ENCODE results near the gene KIAA1755. TPM values are rescaled to one million over a fixed set of nuclear protein-coding genes. Genes with fewer than 3 reads are reported as not detected.

KIAA1755 gene
- total RNA-seq, 3 donors from 2014 or later = 2.1 to 5.1 (median 4.3) TPM

GRCh38 chr20:38167328-38167850 lies 93.1 kb downstream of the KIAA1755 start:
- Histone ChIP-seq H3K36me3 (no peaks in the 10 kb centered on the region), H3K4me3 (no peak overlapping the region), H3K9me3 (no peaks in the 10 kb centered on the region), H3K27ac (peak overlapping the region in 1 of 2 donors; percentile 59), H3K27me3 (no peaks in the 10 kb centered on the region), H3K4me1 (peaks cover 0 to 6% of the 10 kb centered on the region in 2 donors)
- TF ChIP-seq, protein P1, sequence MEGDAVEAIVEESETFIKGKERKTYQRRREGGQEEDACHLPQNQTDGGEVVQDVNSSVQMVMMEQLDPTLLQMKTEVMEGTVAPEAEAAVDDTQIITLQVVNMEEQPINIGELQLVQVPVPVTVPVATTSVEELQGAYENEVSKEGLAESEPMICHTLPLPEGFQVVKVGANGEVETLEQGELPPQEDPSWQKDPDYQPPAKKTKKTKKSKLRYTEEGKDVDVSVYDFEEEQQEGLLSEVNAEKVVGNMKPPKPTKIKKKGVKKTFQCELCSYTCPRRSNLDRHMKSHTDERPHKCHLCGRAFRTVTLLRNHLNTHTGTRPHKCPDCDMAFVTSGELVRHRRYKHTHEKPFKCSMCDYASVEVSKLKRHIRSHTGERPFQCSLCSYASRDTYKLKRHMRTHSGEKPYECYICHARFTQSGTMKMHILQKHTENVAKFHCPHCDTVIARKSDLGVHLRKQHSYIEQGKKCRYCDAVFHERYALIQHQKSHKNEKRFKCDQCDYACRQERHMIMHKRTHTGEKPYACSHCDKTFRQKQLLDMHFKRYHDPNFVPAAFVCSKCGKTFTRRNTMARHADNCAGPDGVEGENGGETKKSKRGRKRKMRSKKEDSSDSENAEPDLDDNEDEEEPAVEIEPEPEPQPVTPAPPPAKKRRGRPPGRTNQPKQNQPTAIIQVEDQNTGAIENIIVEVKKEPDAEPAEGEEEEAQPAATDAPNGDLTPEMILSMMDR (IDR thresholded peaks at IDR 0.05) = no peak
- no peak for TF ChIP-seq POLR2A (IDR thresholded peaks at IDR 0.05)
- TF ChIP-seq POLR2AphosphoS5 (IDR thresholded peaks at IDR 0.05) = no peak
- DNase-seq (ENCODE audit: low spot score in 2 of 2) = no peak
- intact Hi-C loops (cut with DNase I; ENCODE audit: low total_unique reads) = no loop called here

DNA sequence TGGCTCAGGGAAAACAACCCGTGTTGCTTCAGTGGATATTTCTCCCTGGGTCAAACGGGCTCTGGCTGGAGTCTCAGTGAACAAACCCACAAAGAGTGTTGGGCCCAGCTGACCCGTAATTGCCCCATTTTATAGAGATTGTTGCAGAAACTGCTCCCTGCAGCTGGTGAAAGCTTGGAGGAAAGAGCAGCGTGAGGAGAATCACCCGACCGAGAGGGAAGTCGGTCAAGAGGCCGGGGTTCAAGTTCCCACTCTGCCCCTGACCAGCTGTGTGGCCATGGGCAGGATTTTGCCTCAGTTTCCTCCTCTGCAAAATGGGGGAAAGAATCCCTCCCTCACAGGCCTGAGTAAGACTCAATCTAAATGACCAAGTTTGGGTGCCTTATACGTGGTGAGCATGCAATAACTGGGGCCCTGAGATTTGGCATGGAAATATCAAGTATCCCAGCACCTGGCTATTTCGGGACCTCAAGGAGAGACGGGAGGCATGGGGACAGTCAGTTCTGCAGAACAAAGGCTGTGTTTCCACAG lies 93.8 kb downstream of the KIAA1755 start:
- no peaks in the 10 kb centered on the region for H3K36me3 ChIP-seq
- no peak overlapping the region for H3K4me3 ChIP-seq
- no peak overlapping the region for H3K27ac ChIP-seq
- intact Hi-C loops (cut with DNase I; ENCODE audit: low total_unique reads) = no loop called here
- peaks cover 0 to 6% of the 10 kb centered on the region in 2 donors for H3K4me1 ChIP-seq
- no peaks in the 10 kb centered on the region for H3K9me3 ChIP-seq
- no peaks in the 10 kb centered on the region for H3K27me3 ChIP-seq
- DNase-seq (ENCODE audit: low spot score in 2 of 2) = no peak
- no peak for TF ChIP-seq POLR2AphosphoS5 (IDR thresholded peaks at IDR 0.05)

DNA sequence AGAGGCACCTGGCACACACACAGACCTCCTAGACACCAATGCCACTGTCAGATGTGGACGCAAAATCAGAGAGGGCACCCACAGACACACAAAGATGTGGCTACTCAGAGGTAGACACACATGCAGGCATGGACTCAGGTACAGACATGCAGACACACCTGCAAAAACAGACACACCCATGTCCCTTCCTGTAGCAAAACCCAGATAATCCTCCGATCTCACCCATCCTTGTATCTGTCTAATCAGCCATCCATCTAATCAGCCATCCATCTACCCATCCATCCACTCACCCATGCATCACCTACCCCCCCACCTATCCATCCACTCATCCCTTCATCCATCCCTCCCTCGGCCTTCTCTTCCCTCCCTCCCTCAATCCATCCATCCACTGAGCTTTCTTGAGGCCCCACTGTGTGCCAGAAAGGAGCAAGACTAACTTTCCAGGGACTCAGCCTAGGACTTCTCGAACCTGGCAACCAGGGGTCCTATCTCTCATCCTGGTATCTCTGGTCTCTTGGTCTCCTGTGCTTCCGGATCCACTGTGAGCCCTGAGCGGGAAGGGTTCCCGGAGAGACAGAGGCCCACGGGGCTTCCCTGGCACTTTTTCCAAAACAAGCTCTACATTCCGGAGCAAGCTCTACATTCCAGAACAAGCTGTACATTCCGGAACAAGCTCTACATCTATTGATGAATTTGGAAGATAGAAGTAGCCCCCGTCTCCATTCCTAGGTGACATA lies 94.4 kb downstream of the KIAA1755 start:
- Histone ChIP-seq H3K27me3 (no peaks in the 10 kb centered on the region), H3K36me3 (no peaks in the 10 kb centered on the region), H3K4me1 (peaks cover 0 to 6% of the 10 kb centered on the region in 2 donors), H3K9me3 (no peaks in the 10 kb centered on the region), H3K4me3 (no peak overlapping the region), H3K27ac (no peak overlapping the region)
- no peak for DNase-seq (ENCODE audit: low spot score in 2 of 2)
- no peak for TF ChIP-seq POLR2A (IDR thresholded peaks at IDR 0.05)
- TF ChIP-seq POLR2AphosphoS5 (IDR thresholded peaks at IDR 0.05) = no peak
- TF ChIP-seq, protein P1 (IDR thresholded peaks at IDR 0.05) = no peak
- intact Hi-C loops (cut with DNase I; ENCODE audit: low total_unique reads) = no loop called here

GRCh38 chr20:38165089-38165965 lies 95.2 kb downstream of the KIAA1755 start, which contains the start of gene TGM2:
TSS of gene TGM2 (minus strand) at chr20:38165270. CDS start at chr20:38165198, 72 bp downstream.
- peak within 1 kb of the TSS in 1 of 2 donors; percentile 0 for H3K27ac ChIP-seq
- no peak for DNase-seq (ENCODE audit: low spot score in 2 of 2)
- peak within 1 kb of the TSS; percentile 39 to 60 (median 40) for H3K4me3 ChIP-seq
- TF ChIP-seq, protein P1 (IDR thresholded peaks at IDR 0.05) = peak; percentile 54 to 88 (median 71)
- TF ChIP-seq POLR2AphosphoS5 (IDR thresholded peaks at IDR 0.05) (no peak), POLR2A (IDR thresholded peaks at IDR 0.05) (no peak)
- peaks cover 0 to 6% of the 10 kb centered on the region in 2 donors for H3K4me1 ChIP-seq
- no peaks in the 10 kb centered on the region for H3K9me3 ChIP-seq
- no peaks in the 10 kb centered on the region for H3K27me3 ChIP-seq
- no peaks in the 10 kb centered on the region for H3K36me3 ChIP-seq
- intact Hi-C loops (cut with DNase I; ENCODE audit: low total_unique reads) = no loop called here

DNA sequence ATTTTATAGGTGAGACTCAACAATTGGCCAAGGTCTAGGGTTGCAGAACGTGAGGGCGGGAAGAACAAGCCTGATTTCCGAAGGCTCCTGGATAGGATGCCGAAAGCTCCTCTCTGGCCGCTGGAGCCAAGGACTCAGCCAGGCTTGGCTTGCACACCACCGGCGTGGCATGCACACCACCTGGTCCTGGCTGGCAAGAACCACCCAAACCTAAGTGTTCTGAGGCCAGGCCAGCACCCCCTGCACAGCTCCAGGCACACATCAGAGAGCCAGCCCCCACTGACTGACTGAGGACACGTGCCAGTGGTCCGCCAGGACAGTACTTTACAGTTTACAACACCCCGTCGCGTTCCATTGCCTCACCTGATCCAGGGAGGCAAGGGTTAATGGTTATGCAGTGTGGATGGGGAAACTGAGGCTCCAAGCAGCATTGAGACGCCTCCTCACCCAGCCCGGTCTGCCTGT lies 95.9 kb downstream of the KIAA1755 start:
- H3K27me3 ChIP-seq = no peaks in the 10 kb centered on the region
- H3K27ac ChIP-seq = peak overlapping the region in 1 of 2 donors; percentile 0
- H3K36me3 ChIP-seq = no peaks in the 10 kb centered on the region
- H3K4me1 ChIP-seq = peaks cover 0 to 6% of the 10 kb centered on the region in 2 donors
- intact Hi-C loops (cut with DNase I; ENCODE audit: low total_unique reads) = no loop called here
- no peaks in the 10 kb centered on the region for H3K9me3 ChIP-seq
- TF ChIP-seq, protein P1 (IDR thresholded peaks at IDR 0.05) = no peak
- TF ChIP-seq POLR2A (IDR thresholded peaks at IDR 0.05) (no peak), POLR2AphosphoS5 (IDR thresholded peaks at IDR 0.05) (no peak)
- no peak for DNase-seq (ENCODE audit: low spot score in 2 of 2)
- peak overlapping the region; percentile 39 to 60 (median 40) for H3K4me3 ChIP-seq

Data from breast epithelium (tissue), 4 donors.